ENCODE data around the gene MORC2. TPM values are rescaled to one million over a fixed set of nuclear protein-coding genes. Genes with fewer than 3 reads are reported as not detected.

Gene MORC2
- total and polyA plus RNA-seq, 4 donors, result 11.9 to 24.7 (median 20.7) TPM

- no peak for ATAC-seq (ENCODE audit: insufficient read depth, low FRiP score)
- H3K27me3 ChIP-seq (ENCODE audit: control insufficient read depth in 3 of 3, insufficient read depth in 3 of 3, low read length in 2 of 3), result no peaks in the 10 kb centered on the region
- no peak overlapping the region for H3K27ac ChIP-seq (ENCODE audit: low read depth in 1 of 2, low read length in 1 of 2)
- peak in 1 of 3 donors; percentile 6 for DNase-seq
- H3K9ac ChIP-seq (ENCODE audit: insufficient read depth in 1 of 2, low read length in 2 of 2), result no peak overlapping the region
- peaks cover 9 to 31% (median 12%) of the 10 kb centered on the region in 4 donors for H3K36me3 ChIP-seq (ENCODE audit: control insufficient read depth in 4 of 4, insufficient read depth in 4 of 4, low read length in 4 of 4)
- H3K9me3 ChIP-seq (ENCODE audit: control insufficient read depth in 4 of 4, insufficient read depth in 3 of 4, low read length in 3 of 4), result no peaks in the 10 kb centered on the region
- peaks cover 0 to 13% (median 3%) of the 10 kb centered on the region in 5 donors for H3K4me1 ChIP-seq (ENCODE audit: control insufficient read depth in 5 of 5, insufficient read depth in 5 of 5, low read length in 5 of 5)
- 92 to 94% methylated on average over 9 of the region's 9 CpGs for WGBS, 2 donors
- TF ChIP-seq CTCF (IDR thresholded peaks at IDR 0.05; ENCODE audit: control extremely low read depth, extremely low read depth), result no peak
- no peak overlapping the region for H3K4me3 ChIP-seq
Measured at GRCh38 chr22:30923168-30923900, 45.2 kb downstream of the MORC2 start.

- Histone ChIP-seq H3K9me3 (ENCODE audit: control insufficient read depth in 4 of 4, insufficient read depth in 3 of 4, low read length in 3 of 4) (no peaks in the 10 kb centered on the region), H3K9ac (ENCODE audit: insufficient read depth in 1 of 2, low read length in 2 of 2) (no peak overlapping the region), H3K4me3 (no peak overlapping the region), H3K27me3 (ENCODE audit: control insufficient read depth in 3 of 3, insufficient read depth in 3 of 3, low read length in 2 of 3) (no peaks in the 10 kb centered on the region), H3K4me1 (ENCODE audit: control insufficient read depth in 5 of 5, insufficient read depth in 5 of 5, low read length in 5 of 5) (peaks cover 0 to 13% (median 3%) of the 10 kb centered on the region in 5 donors), H3K36me3 (ENCODE audit: control insufficient read depth in 4 of 4, insufficient read depth in 4 of 4, low read length in 4 of 4) (peaks cover 5 to 19% (median 9%) of the 10 kb centered on the region in 4 donors), H3K27ac (ENCODE audit: low read depth in 1 of 2, low read length in 1 of 2) (peak overlapping the region in 1 of 2 donors; percentile 0)
- DNase-seq (peak; percentile 57 to 66 (median 57)), ATAC-seq (ENCODE audit: insufficient read depth, low FRiP score) (peak; percentile 56)
- no peak for TF ChIP-seq CTCF (IDR thresholded peaks at IDR 0.05; ENCODE audit: control extremely low read depth, extremely low read depth)
- WGBS, 2 donors, result 56 to 62% methylated on average over 34 of the region's 34 CpGs
Measured at GRCh38 chr22:30922151-30922611, 46.4 kb downstream of the MORC2 start.

- ATAC-seq (ENCODE audit: insufficient read depth, low FRiP score), result no peak
- no peak overlapping the region for H3K27ac ChIP-seq (ENCODE audit: low read depth in 1 of 2, low read length in 1 of 2)
Measured at GRCh38 chr22:30921108-30921507, 47.5 kb downstream of the MORC2 start.

More at GRCh38 chr22:30921108-30921507, 47.5 kb downstream of the MORC2 start:
- Histone ChIP-seq H3K9me3 (ENCODE audit: control insufficient read depth in 4 of 4, insufficient read depth in 3 of 4, low read length in 3 of 4) (no peaks in the 10 kb centered on the region), H3K4me3 (no peak overlapping the region), H3K4me1 (ENCODE audit: control insufficient read depth in 5 of 5, insufficient read depth in 5 of 5, low read length in 5 of 5) (peaks cover 0 to 13% (median 3%) of the 10 kb centered on the region in 5 donors), H3K9ac (ENCODE audit: insufficient read depth in 1 of 2, low read length in 2 of 2) (no peak overlapping the region), H3K36me3 (ENCODE audit: control insufficient read depth in 4 of 4, insufficient read depth in 4 of 4, low read length in 4 of 4) (peaks cover 5 to 11% (median 6%) of the 10 kb centered on the region in 4 donors), H3K27me3 (ENCODE audit: control insufficient read depth in 3 of 3, insufficient read depth in 3 of 3, low read length in 2 of 3) (no peaks in the 10 kb centered on the region)
- TF ChIP-seq CTCF (IDR thresholded peaks at IDR 0.05; ENCODE audit: control extremely low read depth, extremely low read depth), result no peak
- DNase-seq, result peak in 1 of 3 donors; percentile 1
- WGBS, 2 donors, result 50 to 56% methylated on average over 6 of the region's 6 CpGs

Data from lung (tissue), 12 donors.